ENCODE results near the gene ICOSLG.
A peak's percentile ranks its signal among the peaks of the same experiment; 100 is the strongest.
"Not testable (repeated sequence)": the region's sequence is repeated elsewhere in the genome, so short reads cannot be mapped to it uniquely, and the experiment has no call there.

The ICOSLG gene, protein sequence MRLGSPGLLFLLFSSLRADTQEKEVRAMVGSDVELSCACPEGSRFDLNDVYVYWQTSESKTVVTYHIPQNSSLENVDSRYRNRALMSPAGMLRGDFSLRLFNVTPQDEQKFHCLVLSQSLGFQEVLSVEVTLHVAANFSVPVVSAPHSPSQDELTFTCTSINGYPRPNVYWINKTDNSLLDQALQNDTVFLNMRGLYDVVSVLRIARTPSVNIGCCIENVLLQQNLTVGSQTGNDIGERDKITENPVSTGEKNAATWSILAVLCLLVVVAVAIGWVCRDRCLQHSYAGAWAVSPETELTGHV

DNA sequence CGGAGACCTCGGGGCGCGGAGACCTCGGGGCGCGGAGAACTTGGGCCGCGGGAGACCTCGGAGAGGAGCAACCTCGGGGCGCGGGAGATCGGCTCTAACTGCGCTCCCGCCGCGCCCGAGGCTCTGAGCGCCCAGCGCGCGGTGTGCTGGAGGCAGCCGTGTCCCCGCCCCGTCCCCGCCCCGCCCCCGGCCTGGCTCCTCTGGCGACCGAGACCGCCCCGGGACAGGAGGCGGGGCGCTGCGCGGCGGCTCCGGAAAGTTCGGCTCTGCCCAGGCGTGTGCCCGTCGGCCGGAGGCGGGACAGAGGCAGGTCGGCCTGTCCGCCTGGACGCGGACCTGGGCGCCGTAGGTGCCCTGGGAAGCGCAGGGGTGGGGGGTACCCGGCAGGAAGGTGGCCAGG, at the start of gene ICOSLG:
Gene ICOSLG (minus strand): TSS at position 102 of the 400 bp plus-strand sequence. CDS start 126 bp downstream, outside the sequence.
- not testable (repeated sequence) for DNase-seq (ENCODE audit: low read depth, low spot score)

DNA sequence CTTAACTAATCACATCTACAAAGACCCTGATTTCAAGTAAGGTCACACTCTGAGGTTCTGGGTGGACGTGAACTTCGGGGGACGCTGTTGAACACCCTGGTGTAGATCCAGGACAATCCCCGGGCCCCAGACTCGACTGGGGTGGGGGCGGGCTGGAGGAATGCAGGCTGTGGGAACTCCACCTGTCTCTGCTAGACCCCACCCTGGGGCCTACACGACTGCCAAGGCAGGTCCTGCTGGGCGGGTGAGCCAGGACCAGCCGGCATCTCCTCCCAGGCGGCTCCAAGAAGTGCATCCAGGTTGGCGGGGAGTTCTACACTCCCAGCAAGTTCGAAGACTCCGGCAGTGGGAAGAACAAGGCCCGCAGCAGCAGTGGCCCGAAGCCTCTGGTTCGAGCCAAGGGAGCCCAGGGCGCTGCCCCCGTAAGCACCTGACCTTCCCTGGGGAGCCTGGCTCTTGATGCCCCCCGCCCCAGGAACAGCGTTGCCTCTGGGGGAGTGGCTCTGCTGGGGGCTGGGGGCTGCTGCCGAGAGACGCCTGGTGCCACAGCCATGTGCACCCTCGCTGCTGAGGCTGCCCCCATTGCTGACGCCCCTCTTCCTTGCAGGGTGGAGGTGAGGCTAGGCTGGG, 48.8 kb upstream of the ICOSLG start:
- DNase-seq (ENCODE audit: low read depth, low spot score): no peak

DNA sequence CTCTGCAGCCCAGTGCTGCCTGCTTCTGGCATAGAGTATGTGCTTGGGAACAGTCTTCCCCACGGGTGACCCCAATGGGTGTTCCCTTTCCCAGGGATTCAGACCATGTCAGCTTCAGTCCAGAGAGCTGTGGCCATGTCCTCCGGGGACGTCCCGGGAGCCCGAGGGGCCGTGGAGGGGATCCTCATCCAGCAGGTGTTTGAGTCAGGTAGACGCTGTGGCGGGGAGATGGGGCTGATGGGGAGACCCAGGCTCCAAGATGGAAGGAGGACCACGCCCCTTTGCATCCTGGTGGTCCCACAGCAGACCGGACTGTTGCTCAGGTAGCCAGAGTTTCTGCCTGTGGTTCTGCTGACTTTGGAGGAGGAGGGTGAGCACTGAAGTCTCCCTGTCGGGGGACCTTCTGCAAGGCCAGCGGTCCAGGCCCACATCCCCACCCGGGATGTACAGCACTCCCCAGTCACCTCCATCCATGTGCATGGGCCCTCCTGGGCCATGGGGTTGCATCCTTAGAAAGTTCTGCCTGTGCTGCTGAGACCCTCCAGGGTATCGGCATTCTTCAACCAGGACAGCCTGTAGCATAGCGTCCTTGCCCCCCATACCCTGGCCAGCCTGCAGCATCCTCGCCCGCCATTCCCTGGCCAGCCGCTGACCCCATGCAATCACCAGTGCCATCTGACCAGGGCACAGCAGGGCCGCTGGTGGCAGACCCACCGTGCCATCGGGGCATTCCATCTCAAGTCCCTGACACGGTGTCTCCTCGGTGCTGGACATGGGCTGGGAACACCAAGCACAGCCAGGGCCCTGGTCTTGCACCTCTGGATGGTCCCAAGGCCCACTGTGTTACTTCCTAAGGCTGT, 47.7 kb upstream of the ICOSLG start:
- DNase-seq (ENCODE audit: low read depth, low spot score): no peak

DNA sequence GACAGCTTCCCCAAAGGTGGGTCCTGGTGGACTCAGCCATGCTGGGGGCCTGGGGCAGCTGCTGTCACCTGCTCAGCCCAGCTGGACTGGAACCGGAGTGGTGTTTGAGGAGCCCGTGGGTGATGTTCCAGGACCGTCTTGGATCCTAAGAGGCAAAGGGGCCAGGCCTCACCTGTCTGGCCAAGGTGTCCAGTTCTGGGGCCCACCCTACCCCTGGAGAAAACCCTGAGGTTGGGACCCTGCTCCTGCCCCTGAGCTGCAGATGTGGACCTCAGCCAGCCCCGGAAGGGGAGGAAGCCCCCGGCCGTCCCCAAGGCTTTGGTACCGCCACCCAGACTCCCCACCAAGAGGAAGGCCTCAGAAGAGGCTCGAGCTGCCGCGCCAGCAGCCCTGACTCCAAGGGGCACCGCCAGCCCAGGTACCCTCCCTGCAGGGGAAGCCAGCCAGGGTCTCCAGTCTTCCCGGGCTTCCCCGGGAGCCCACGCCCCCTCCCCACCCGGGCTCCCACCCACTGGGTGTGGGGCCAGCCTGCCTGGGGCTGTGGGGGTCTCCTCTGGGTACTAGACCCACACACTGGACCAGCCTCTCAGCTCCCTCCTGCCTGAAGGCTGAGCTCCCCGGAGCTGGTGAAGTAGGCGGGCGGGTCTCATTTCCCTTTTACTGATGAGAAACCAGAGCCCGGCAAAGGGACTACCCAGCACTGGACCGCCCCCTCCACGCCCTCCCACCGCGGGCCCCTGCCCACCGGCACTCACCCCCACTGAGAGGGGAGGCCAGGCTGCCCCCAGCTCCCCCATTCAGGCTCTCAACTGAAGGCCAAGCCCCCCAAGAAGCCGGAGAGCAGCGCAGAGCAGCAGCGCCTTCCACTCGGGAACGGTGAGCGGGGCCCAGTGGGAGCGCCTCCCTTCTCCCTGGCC, 46.2 kb upstream of the ICOSLG start:
- no peak for DNase-seq (ENCODE audit: low read depth, low spot score)

DNA sequence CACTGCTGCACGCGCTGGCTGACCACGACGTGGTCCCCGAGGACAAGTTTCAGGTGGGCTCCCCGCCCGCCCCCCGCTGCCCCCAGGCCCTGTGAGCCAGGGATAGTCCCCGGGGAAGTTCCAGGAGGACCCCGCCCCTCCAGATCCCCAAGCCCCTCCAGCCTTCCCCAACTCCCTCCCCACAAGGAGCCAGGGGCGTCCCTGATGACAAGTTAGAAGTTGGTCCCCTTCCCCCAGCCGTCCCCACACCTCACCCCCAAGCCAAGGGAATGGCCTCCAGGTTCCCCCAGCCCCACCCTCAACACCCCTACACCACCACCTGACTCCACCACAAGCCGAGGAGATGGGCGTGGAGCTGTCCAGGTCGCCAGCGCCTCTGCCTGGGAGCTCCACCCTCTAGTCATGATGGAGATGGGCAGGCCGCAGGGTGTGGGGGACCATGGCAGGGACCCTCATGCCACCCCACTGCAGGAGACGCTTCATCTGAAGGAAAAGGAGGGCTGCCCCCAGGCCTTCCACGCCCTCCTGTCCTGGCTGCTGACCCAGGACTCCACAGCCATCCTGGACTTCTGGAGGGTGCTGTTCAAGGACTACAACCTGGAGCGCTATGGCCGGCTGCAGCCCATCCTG, 45.5 kb upstream of the ICOSLG start:
- no peak for DNase-seq (ENCODE audit: low read depth, low spot score)

DNA sequence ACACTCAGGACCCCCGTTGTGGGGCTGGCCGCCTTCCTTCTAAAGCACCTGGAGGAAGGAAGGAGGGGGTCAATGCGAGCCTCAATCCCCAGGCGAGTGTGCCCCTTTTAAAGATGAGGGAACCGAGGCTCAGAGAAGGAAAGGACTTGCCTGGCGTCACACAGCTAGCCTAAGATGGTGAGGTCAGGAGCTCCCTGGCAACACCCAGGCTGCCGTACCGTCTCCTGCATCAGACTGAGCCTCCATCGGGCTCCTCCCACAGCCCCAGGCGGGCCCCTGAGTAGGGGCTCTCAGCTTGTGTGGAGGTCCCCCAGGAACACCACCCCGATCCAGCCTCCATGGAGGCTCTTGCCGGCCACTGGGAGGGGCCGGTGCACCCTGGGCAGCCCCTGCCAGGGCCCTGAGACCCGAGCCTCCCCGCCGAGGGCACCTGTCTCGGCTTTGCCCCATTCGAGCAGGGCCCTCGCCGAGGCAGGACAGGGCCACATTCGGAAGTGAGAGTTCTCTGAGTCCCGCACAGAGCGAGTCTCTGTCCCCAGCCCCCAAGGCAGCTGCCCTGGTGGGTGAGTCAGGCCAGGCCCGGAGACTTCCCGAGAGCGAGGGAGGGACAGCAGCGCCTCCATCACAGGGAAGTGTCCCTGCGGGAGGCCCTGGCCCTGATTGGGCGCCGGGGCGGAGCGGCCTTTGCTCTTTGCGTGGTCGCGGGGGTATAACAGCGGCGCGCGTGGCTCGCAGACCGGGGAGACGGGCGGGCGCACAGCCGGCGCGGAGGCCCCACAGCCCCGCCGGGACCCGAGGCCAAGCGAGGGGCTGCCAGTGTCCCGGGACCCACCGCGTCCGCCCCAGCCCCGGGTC, 44.6 kb upstream of the ICOSLG start, which contains the start of gene AIRE:
Gene AIRE (plus strand): TSS at position 739 of the 855 bp plus-strand sequence. CDS start 131 bp downstream, outside the sequence.
- no peak for DNase-seq (ENCODE audit: low read depth, low spot score)

DNA sequence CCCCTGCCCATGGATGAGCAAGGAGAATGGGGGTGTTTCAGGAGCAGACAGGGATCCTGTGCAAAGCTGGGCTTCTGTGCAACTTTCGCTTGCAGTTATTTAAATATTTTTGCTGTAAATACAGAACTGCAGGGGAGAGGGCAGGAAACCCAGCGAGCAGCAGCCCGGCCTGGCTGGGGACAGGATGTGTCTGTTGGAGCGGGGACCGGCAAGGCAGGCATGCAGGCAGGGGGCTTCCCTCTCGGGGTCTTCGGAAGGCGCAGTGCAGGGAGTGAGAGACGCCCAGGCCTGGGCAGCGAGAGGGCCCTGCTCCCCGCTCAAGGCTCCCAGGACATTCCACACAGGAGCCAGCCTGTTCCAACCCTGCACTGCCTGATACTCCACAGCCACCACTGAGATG, 43.2 kb upstream of the ICOSLG start:
- no peak for DNase-seq (ENCODE audit: low read depth, low spot score)

DNA sequence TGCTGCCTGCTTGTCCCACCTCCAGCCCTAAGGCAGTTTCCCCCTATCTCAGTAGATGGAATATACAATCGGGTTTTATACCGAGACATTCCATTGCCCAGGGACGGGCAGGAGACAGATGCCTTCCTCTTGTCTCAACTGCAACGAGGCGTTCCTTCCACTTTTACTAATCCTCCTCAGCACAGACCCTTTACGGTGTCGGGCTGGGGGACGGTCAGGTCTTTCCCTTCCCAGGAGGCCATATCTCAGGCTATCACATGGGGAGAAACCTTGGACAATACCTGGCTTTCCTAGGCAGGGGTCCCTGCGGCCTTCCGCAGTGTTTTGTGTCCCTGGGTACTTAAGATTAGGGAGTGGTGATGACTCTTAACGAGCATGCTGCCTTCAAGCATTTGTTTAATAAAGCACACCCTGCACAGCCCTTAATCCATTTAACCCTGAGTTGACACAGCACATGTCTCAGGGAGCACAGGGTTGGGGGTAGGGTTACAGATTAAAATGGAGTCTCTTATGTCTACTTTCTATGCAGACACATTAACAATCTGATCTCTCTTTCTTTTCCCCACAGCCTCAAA, 42.6 kb upstream of the ICOSLG start:
- DNase-seq (ENCODE audit: low read depth, low spot score): not testable (repeated sequence)

DNA sequence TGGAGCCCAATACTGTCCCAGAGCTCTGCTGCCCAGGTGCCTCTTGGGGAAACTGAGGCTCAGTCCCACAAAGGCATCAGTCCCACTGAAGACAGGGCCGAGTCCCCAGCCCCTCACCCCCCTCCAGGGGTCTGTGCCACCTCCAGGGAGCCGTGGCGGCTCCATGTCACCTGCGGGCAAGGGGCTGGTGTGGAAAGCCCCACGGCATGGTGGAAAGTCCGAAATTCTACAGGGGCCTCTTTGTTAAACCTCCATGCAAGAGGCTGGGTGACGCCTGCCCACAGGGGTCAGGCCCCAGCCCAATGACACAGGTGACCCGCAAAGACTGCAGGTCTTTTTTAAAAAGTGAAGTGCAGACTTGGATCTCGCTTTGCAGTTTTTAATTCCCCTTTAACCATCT, 41.6 kb upstream of the ICOSLG start:
- no peak for DNase-seq (ENCODE audit: low read depth, low spot score)

DNA sequence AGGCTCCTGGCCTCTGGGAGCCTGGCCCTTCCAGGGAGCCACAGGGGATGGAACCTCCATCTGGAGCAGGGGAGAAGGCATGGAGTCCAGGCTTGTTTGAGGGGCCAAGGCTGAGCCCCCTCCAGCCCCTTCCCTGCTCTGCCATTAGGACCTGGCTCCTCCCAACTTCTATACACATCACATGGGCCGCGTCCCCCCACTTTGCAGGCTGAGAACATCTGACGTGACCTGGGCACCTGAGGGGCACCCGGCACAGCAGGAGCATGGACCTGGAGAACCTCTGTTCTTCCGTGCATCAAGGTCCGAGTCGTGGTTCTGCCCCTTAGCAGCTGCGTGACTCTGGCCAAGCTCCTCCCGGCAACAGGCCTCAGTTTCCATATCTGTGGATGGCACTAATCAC, 41.1 kb upstream of the ICOSLG start:
- DNase-seq (ENCODE audit: low read depth, low spot score): no peak

DNA sequence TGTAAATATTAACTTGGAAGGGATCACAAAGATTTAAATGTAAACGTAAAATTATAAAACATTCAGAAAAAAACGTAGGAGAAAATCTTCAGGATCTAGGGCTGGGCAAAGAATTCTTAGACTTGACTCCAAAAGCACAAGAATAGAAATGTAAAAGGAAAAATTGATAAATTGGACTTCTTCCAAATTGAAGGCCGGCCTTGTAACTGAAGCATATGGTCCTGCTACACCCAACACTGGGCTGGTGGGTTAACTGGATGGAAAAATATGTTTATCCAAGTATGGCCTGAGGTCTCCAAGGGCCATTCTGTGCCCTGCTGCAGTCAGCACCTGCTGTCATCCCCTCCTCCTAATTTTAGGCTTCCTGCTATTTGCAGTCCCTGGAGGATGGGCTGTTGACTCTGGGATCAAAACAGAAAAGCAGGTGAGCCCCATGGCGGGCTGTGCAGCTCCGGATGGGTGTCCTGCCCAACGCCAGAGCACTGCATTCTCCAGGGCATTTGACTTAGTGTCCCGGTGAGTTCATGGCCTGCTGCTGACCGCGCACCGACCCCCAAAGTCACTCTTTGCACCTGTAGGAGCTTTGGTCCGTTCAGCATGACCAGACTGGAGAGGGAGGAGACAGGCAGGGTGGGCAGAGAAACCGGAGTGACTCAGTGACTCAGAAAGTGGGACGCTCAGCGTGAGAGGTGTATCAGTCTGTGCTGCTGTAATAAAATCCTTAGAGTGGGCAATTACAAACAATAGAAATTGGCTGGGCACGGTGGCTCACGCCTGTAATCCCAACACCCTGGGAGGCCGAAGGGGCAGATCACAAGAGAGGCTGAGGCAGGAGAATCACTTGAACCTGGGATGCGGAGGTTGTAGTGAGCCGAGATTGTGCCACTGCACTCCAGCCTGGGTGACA, 38.9 kb upstream of the ICOSLG start:
- no peak for DNase-seq (ENCODE audit: low read depth, low spot score)

DNA sequence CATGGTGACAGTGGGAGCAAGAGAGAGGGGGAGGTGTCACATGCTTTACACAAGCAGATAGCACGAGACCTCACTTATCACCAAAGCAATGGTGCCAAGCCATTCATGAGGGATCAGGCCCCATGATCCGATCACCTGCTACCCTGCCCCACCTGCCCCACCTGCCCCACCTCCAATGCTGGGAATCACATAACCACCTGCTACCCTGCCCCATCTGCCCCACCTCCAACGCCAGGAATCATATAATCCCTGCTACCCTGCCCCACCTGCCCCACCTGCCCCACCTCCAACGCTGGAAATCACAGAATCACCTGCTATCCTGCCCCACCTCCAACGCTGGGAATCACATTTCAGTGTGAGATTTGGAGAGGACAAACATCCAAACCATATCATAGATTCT, 34.3 kb upstream of the ICOSLG start:
- no peak for DNase-seq (ENCODE audit: low read depth, low spot score)

DNA sequence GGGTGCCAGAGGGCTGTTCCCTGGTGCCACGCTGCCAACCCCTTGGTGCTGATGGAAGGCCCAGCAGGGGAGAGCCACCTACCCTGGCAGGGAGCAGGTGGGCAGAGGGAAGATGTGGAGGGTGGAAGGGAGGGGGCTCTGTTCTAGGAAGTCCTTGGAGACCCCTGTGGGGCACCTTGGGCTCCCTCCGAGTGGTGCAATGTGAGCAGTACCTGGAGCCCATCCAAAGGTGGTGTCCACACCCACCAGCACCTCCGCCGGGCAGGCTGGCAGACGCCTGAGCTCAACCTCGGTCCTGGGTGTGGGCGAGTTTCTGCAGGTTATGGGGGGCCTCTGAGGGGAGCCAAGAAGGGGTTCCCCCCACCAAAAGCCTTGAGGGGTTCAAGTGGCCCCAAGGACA, 32.3 kb upstream of the ICOSLG start:
- no peak for DNase-seq (ENCODE audit: low read depth, low spot score)

DNA sequence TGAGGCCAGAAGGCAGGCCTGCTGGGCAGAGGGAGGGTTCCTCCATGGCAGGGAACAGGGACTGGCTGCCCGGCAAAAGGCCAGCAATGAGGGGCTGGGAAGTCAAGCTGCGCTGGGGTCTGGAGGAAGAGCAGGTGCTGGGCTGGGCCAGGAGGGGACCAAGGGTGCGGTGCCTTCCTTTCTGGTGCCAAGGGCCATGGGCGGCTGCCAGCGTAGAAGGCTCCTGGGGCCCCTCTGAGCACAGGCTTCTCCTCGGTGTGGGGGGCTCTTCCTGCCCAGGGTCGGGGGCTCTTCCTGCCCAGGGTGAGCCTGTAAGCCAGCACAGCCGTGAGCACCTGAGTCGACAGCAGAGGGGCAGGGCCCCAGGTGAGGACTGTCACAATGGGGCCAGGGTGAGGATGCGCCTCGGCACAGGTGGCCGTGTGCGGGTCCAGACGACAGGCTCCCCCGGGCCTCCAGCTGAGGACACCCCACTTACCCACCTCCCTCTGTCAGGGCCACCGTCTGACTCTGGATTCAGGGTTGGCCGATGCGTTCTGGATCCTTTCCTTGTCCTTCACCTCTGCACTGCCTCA, 31.6 kb upstream of the ICOSLG start:
- DNase-seq (ENCODE audit: low read depth, low spot score): no peak

DNA sequence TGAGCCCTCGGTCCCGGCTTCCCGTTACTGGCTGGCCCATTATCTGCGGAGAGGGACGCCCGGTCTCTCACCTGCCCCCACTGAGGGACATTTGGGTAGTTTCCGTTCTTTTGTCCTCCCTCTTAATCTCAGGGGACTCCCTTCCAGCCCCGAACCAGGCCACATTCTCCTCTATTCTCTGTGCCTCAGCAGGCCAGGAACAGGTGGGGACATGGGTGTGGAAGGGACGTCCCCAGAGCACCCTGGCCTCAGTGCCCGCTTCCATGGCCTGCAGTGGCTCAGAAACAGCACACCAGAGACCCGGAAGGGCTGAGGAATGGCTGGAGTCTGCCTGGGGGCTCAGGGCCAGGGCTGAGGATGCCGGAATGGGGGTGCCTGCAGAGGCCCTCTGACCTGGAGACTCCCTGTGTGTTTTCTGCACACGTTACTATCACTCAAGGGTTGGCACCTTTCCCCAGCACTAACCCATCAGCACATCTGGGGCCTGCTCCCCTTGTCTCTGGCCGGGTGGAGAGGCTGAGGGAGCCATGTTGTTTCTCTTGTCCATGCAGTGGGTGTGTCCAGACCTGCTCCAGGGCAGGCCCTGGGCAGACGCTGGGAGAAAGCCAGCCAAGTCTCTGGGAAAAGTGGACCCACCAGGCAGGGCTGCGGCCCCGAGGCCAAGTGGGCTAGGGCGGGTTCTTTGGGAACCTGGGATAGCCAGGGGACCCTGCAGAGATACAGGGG, 31.0 kb upstream of the ICOSLG start:
- no peak for DNase-seq (ENCODE audit: low read depth, low spot score)

DNA sequence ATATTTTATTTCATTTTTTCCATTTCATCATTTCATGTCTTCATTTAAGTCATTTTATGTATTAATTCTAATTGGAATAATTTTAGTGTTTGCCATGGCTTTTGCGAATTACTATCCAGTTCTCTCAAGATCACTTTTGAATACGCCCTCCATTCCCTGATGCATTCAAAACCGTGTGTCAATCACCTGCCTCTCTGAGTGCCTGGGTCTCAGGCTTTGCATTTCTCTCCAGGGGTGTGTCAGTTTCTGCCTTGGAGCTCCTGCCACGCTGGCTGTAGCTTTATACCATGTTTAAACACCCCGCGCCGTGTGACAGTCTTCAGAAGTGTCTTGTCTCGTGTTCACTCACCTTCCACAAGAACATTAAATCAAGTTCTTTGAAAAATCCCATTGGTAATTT, 28.3 kb upstream of the ICOSLG start:
- no peak for DNase-seq (ENCODE audit: low read depth, low spot score)

DNA sequence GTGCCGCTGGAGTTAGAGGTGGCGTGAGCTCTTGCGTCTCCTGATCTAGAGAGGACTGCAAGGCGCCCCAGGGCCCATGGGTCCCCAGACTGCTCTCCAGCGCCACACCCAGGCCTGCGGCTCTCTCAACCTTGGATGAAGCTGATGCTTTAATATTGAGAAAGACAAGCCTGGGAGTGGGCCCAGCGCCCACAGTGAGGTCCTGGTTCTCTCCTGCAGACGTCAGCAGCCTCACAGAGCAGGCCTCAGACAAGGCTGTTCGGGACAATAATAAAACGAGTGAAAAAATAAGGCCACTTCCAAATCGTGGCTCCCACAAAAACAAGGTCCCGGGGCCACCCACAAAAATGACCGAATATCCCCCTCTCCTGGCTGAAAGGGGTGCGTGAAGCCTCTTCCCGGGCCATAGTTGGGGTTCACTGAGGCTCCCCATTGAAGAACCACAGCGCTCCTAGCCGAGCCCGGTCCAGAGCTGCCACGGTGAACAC, 27.0 kb upstream of the ICOSLG start:
- DNase-seq (ENCODE audit: low read depth, low spot score): peak; percentile 22

All from ELF-1 (cell line).